ENCODE measurements around the gene PCDH9.
"Not testable (repeated sequence)": the region's sequence is repeated elsewhere in the genome, so short reads cannot be mapped to it uniquely, and the experiment has no call there.

The PCDH9 gene

GRCh38 chr13:66675620-66676019, 554.5 kb downstream of the PCDH9 start:
- no peak for DNase-seq (ENCODE audit: low read depth in 2 of 3, low spot score in 1 of 3)

- DNase-seq (ENCODE audit: low read depth in 2 of 3, low spot score in 1 of 3) = no peak
These were observed 556.7 kb downstream of the PCDH9 start for GRCh38 chr13:66673401-66673800.

- no peak for DNase-seq (ENCODE audit: low read depth in 2 of 3, low spot score in 1 of 3)
These were observed 564.1 kb downstream of the PCDH9 start for GRCh38 chr13:66665991-66666390.

GRCh38 chr13:66663711-66664110, 566.4 kb downstream of the PCDH9 start:
- DNase-seq (ENCODE audit: low read depth in 2 of 3, low spot score in 1 of 3) = no peak

GRCh38 chr13:66663206-66663605, 566.9 kb downstream of the PCDH9 start:
- DNase-seq (ENCODE audit: low read depth in 2 of 3, low spot score in 1 of 3) = no peak

GRCh38 chr13:66661336-66661735, 568.8 kb downstream of the PCDH9 start:
- DNase-seq (ENCODE audit: low read depth in 2 of 3, low spot score in 1 of 3) = no peak

- no peak for DNase-seq (ENCODE audit: low read depth in 2 of 3, low spot score in 1 of 3)
These were observed 569.7 kb downstream of the PCDH9 start for GRCh38 chr13:66660468-66660813.

GRCh38 chr13:66659701-66660467, 570.3 kb downstream of the PCDH9 start:
- DNase-seq (ENCODE audit: low read depth in 2 of 3, low spot score in 1 of 3) = no peak

- no peak for DNase-seq (ENCODE audit: low read depth in 2 of 3, low spot score in 1 of 3)
These were observed 570.9 kb downstream of the PCDH9 start for GRCh38 chr13:66659286-66659685.

GRCh38 chr13:66657165-66657881, 572.8 kb downstream of the PCDH9 start:
- no peak for DNase-seq (ENCODE audit: low read depth in 2 of 3, low spot score in 1 of 3)

- DNase-seq (ENCODE audit: low read depth in 2 of 3, low spot score in 1 of 3) = no peak
These were observed 574.2 kb downstream of the PCDH9 start for GRCh38 chr13:66655847-66656454.

- no peak for DNase-seq (ENCODE audit: low read depth in 2 of 3, low spot score in 1 of 3)
These were observed 585.2 kb downstream of the PCDH9 start for GRCh38 chr13:66644855-66645460.

- no peak for DNase-seq (ENCODE audit: low read depth in 2 of 3, low spot score in 1 of 3)
These were observed 589.9 kb downstream of the PCDH9 start for GRCh38 chr13:66640231-66640630.

- no peak for DNase-seq (ENCODE audit: low read depth in 2 of 3, low spot score in 1 of 3)
These were observed 591.1 kb downstream of the PCDH9 start for GRCh38 chr13:66639044-66639443.

GRCh38 chr13:66635526-66635925, 594.6 kb downstream of the PCDH9 start:
- DNase-seq (ENCODE audit: low read depth in 2 of 3, low spot score in 1 of 3) = no peak

GRCh38 chr13:66634384-66634783, 595.8 kb downstream of the PCDH9 start:
- DNase-seq (ENCODE audit: low read depth in 2 of 3, low spot score in 1 of 3) = no peak

- DNase-seq (ENCODE audit: low read depth in 2 of 3, low spot score in 1 of 3) = no peak
These were observed 602.6 kb downstream of the PCDH9 start for GRCh38 chr13:66627512-66627911.

- DNase-seq (ENCODE audit: low read depth in 2 of 3, low spot score in 1 of 3) = no peak
These were observed 605.8 kb downstream of the PCDH9 start for GRCh38 chr13:66624302-66624701.

GRCh38 chr13:66623129-66623820, 606.9 kb downstream of the PCDH9 start:
- no peak for DNase-seq (ENCODE audit: low read depth in 2 of 3, low spot score in 1 of 3)

GRCh38 chr13:66621906-66622447, 608.2 kb downstream of the PCDH9 start:
- not testable (repeated sequence) for DNase-seq (ENCODE audit: low read depth in 2 of 3, low spot score in 1 of 3)

- no peak for DNase-seq (ENCODE audit: low read depth in 2 of 3, low spot score in 1 of 3)
These were observed 611.4 kb downstream of the PCDH9 start for GRCh38 chr13:66618702-66619101.

All from stimulated activated CD4-positive, alpha-beta T cell treated with anti-CD3 and anti-CD28 coated beads, Interleukin-12 subunit alpha, Interleukin-12 subunit beta, amount 100 ng/mL, for 48 hours (primary cell).